HG03520 (cell line): Measurements from ENCODE around the gene GABRB1.

Experiments
- ATAC-seq: cut with Tn5 transposase; IDR thresholded peaks from one replicate; pipeline ENCODE4 v1.9.1; 2021; ENCODE audit warnings: mild to moderate bottlenecking, moderate library complexity; ENCODE audit not compliant: unreplicated experiment

The GABRB1 gene

GRCh38 chr4:47463235-47463956 lies 432.0 kb downstream of the GABRB1 start, which contains the start of gene COMMD8:
Gene COMMD8 (minus strand): TSS chr4:47463702. CDS start chr4:47463651, 51 bp downstream.
- ATAC-seq, result peak; percentile 93

GRCh38 chr4:47465004-47465403 lies 433.6 kb downstream of the GABRB1 start:
- peak; percentile 23 for ATAC-seq

- no peak for ATAC-seq
Measured at GRCh38 chr4:47466056-47466785, 434.9 kb downstream of the GABRB1 start.

GRCh38 chr4:47468706-47469365 lies 437.5 kb downstream of the GABRB1 start:
- ATAC-seq, result no peak

- ATAC-seq, result no peak
Measured at GRCh38 chr4:47469951-47470350, 438.6 kb downstream of the GABRB1 start.

- no peak for ATAC-seq
Measured at GRCh38 chr4:47471064-47471463, 439.7 kb downstream of the GABRB1 start.

GRCh38 chr4:47471591-47471990 lies 440.2 kb downstream of the GABRB1 start:
- no peak for ATAC-seq

DNA sequence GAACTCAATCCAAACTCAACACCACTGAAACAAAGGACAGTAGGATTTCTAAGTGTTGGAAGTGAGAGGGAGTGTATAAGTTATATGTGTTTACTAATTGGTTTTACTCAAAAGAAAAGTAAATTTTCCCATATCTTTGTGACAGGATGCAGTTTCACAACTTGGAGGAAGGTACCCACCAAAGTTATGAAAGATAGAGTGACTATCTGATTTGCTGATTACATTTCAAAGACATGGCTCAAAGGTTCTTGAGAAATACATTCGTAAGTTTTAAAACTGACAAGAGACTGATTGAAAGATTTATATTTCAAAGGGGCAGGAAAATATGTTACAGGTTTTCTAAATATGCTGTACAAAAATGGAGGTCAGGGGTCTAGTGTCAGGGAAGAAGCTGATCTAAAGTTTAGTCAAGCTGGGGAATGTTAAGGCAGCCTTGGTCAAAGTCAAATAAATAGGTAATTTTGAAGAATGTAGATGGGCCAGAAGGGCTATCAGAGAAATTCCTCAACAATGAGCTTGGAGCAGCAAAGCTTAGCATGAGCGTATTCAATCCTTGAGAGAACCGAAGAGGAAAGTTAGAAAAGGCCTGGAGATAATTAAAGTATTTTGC lies 441.9 kb downstream of the GABRB1 start:
- ATAC-seq, result no peak

DNA sequence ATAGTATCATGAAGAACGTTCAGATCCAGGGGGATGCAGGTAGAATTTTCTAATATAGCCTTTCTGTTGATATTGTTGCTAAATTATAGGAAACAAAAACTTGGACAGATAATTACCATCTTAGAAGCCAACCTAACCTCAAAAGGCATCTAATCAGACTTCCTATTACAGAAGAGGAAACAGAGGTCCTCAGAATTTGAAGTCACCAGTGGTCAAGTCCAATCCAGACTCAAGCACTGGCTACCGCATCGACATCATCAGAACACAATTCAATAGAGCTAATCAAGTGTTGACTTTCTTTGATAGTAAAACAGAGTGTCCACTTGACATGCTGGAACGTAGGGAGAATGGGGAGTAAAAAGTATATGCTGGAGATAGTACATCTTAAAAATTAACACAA lies 443.4 kb downstream of the GABRB1 start:
- no peak for ATAC-seq

DNA sequence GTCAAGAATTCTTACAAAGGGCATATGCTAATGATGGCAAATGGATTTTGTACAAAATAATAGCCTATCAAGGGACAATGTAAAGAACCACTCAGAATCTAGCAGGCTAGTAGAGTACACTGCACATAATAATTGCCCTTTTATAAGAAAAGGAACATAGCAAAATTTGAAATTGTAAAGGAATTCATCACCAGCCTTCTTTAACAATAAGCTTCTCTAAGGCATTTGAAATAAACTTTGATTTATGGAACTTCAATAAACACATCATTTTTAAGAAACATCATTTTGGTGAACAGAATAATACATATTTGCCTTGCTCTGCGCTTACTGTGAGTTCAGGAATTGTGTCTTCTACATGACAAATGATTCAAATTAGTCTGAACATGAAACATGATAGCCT lies 444.0 kb downstream of the GABRB1 start:
- ATAC-seq, result no peak
